Measurements from ENCODE around the gene GPANK1.
"Not testable (repeated sequence)": the region's sequence is repeated elsewhere in the genome, so short reads cannot be mapped to it uniquely, and the experiment has no call there.

GPANK1 gene

GRCh38 chr6:31711233-31711632 is 46.4 kb upstream of the GPANK1 start:
- Histone ChIP-seq H3K4me2 (ENCODE audit: low read length) (no peak overlapping the region), H2AFZ (ENCODE audit: low read depth, low read length) (no peak overlapping the region)

GRCh38 chr6:31710523-31711219 is 45.9 kb upstream of the GPANK1 start:
- no peaks in the 10 kb centered on the region for H3K79me2 ChIP-seq (ENCODE audit: low read length)
- no peaks in the 10 kb centered on the region for H4K20me1 ChIP-seq (ENCODE audit: insufficient read depth, low read length)
- H3K9ac ChIP-seq (ENCODE audit: low read length) = no peak overlapping the region
- H3K4me1 ChIP-seq (ENCODE audit: low read length) = peaks cover 6% of the 10 kb centered on the region
- H3K27me3 ChIP-seq (ENCODE audit: low read depth, low read length) = no peaks in the 10 kb centered on the region
- H3K36me3 ChIP-seq (replicated peaks; ENCODE audit: low read depth, low read length) = no peaks in the 10 kb centered on the region
- H3K9me3 ChIP-seq (ENCODE audit: insufficient read depth, low read length) = no peaks in the 10 kb centered on the region
- no peak for TF ChIP-seq CTCF (IDR thresholded peaks at IDR 0.05; ENCODE audit: low read depth, low read length)
- TF ChIP-seq EZH2phosphoT487 (IDR thresholded peaks at IDR 0.05; ENCODE audit: low read depth) = no peak
- no peak overlapping the region for H3K4me3 ChIP-seq (ENCODE audit: low read length)
- H2AFZ ChIP-seq (ENCODE audit: low read depth, low read length) = no peak overlapping the region
- H3K4me2 ChIP-seq (ENCODE audit: low read length) = no peak overlapping the region
- H3K27ac ChIP-seq (ENCODE audit: low read length) = no peak overlapping the region

More at GRCh38 chr6:31711233-31711632, 46.4 kb upstream of the GPANK1 start:
- TF ChIP-seq CTCF (IDR thresholded peaks at IDR 0.05; ENCODE audit: low read depth, low read length) (no peak), EZH2phosphoT487 (IDR thresholded peaks at IDR 0.05; ENCODE audit: low read depth) (no peak)
- Histone ChIP-seq H3K9ac (ENCODE audit: low read length) (no peak overlapping the region), H3K36me3 (replicated peaks; ENCODE audit: low read depth, low read length) (no peaks in the 10 kb centered on the region), H3K9me3 (ENCODE audit: insufficient read depth, low read length) (no peaks in the 10 kb centered on the region), H3K27me3 (ENCODE audit: low read depth, low read length) (no peaks in the 10 kb centered on the region), H3K27ac (ENCODE audit: low read length) (no peak overlapping the region), H3K4me1 (ENCODE audit: low read length) (peaks cover 6% of the 10 kb centered on the region), H3K4me3 (ENCODE audit: low read length) (no peak overlapping the region), H3K79me2 (ENCODE audit: low read length) (no peaks in the 10 kb centered on the region), H4K20me1 (ENCODE audit: insufficient read depth, low read length) (no peaks in the 10 kb centered on the region)

GRCh38 chr6:31709157-31709556 is 44.4 kb upstream of the GPANK1 start:
- H2AFZ ChIP-seq (ENCODE audit: low read depth, low read length); H3K4me3 ChIP-seq (ENCODE audit: low read length); H3K9ac ChIP-seq (ENCODE audit: low read length); H3K27ac ChIP-seq (ENCODE audit: low read length); H3K36me3 ChIP-seq (replicated peaks; ENCODE audit: low read depth, low read length); H3K9me3 ChIP-seq (ENCODE audit: insufficient read depth, low read length); H3K4me2 ChIP-seq (ENCODE audit: low read length); H3K4me1 ChIP-seq (ENCODE audit: low read length); H3K27me3 ChIP-seq (ENCODE audit: low read depth, low read length); H4K20me1 ChIP-seq (ENCODE audit: insufficient read depth, low read length); H3K79me2 ChIP-seq (ENCODE audit: low read length): not testable (repeated sequence)

GRCh38 chr6:31708224-31708623 is 43.4 kb upstream of the GPANK1 start:
- Histone ChIP-seq H3K4me3 (ENCODE audit: low read length) (no peak overlapping the region), H3K79me2 (ENCODE audit: low read length) (no peaks in the 10 kb centered on the region), H3K27ac (ENCODE audit: low read length) (no peak overlapping the region), H3K4me2 (ENCODE audit: low read length) (no peak overlapping the region), H4K20me1 (ENCODE audit: insufficient read depth, low read length) (no peaks in the 10 kb centered on the region), H3K9me3 (ENCODE audit: insufficient read depth, low read length) (no peaks in the 10 kb centered on the region), H2AFZ (ENCODE audit: low read depth, low read length) (no peak overlapping the region), H3K36me3 (replicated peaks; ENCODE audit: low read depth, low read length) (no peaks in the 10 kb centered on the region), H3K27me3 (ENCODE audit: low read depth, low read length) (no peaks in the 10 kb centered on the region), H3K4me1 (ENCODE audit: low read length) (peaks cover 9% of the 10 kb centered on the region), H3K9ac (ENCODE audit: low read length) (no peak overlapping the region)
- TF ChIP-seq EZH2phosphoT487 (IDR thresholded peaks at IDR 0.05; ENCODE audit: low read depth) (no peak), CTCF (IDR thresholded peaks at IDR 0.05; ENCODE audit: low read depth, low read length) (no peak)

All from OCI-LY3 (cell line).